GM23338 (cell line): ENCODE results near the gene EXOC6.

ENCODE experiments used
- EZH2 ChIP-seq: fragments of 200-600 bp; sonication (generic); IDR thresholded peaks from one replicate; pipeline ENCODE4 v1.8.0; 2017; ENCODE audit warnings: antibody characterized with exemption, mild to moderate bottlenecking, low read depth; ENCODE audit not compliant: unreplicated experiment
- EZH2phosphoT487 ChIP-seq: fragments of 200-600 bp; sonication (generic); IDR thresholded peaks from one replicate; pipeline ENCODE4 v1.8.1; 2018; ENCODE audit warnings: antibody characterized with exemption; ENCODE audit not compliant: unreplicated experiment
- ZNF331 ChIP-seq: fragments of 250-450 bp; sonication (Bioruptor Pico); IDR thresholded peaks from 2 replicates; pipeline ENCODE4 v1.5.0; 2020; ENCODE audit warnings: low read depth, mild to moderate bottlenecking, moderate library complexity
- TF ChIP-seq, protein P1 (sequence below), 2 experiments: fragments of 200-600 bp in 1 of 2; sonication (generic) in 1 of 2; conservative IDR thresholded peaks; 2 replicates each; pipeline versions ENCODE4 v1.5.1 to v1.6.1; 2016 to 2017; ENCODE audit warnings: antibody characterized with exemption in 2 of 2, low read depth in 2 of 2, mild to moderate bottlenecking in 2 of 2, moderate library complexity in 1 of 2
- TF ChIP-seq, protein P2 (sequence below): IDR thresholded peaks from one replicate; pipeline ENCODE4 v1.6.1; 2018; ENCODE audit warnings: antibody characterized with exemption; ENCODE audit not compliant: unreplicated experiment

DNA sequence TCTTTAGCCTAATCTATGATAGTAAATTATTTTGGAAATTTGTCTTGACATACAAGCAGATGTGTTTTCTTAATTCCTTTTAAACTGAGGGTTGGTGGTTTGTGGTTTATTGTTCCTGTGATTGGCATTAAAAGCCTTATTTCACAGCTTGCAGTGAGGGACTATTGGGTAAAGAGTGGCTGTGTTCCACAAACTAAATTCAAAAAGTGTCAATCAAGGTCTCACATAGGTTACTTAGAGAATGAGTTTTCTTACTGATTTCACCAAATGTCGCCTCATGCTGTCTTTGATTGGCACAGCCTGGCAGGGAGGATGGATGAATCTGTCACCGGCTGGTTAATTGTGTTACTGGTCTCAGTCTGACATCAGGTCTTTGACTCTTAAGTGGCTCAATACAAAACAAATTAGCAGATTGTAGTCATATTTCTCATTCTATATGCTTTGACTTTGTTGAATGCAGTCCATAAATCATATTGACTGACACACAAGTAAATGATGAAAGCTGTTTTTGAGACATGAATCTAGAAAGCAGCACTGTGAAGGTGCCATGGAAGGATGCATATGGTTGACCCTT lies 145.5 kb downstream of the EXOC6 start:
- TF ChIP-seq, protein P1, sequence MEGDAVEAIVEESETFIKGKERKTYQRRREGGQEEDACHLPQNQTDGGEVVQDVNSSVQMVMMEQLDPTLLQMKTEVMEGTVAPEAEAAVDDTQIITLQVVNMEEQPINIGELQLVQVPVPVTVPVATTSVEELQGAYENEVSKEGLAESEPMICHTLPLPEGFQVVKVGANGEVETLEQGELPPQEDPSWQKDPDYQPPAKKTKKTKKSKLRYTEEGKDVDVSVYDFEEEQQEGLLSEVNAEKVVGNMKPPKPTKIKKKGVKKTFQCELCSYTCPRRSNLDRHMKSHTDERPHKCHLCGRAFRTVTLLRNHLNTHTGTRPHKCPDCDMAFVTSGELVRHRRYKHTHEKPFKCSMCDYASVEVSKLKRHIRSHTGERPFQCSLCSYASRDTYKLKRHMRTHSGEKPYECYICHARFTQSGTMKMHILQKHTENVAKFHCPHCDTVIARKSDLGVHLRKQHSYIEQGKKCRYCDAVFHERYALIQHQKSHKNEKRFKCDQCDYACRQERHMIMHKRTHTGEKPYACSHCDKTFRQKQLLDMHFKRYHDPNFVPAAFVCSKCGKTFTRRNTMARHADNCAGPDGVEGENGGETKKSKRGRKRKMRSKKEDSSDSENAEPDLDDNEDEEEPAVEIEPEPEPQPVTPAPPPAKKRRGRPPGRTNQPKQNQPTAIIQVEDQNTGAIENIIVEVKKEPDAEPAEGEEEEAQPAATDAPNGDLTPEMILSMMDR (conservative IDR thresholded peaks at IDR 0.05; ENCODE audit: low read depth in 2 of 2): no peak
- TF ChIP-seq, protein P2, sequence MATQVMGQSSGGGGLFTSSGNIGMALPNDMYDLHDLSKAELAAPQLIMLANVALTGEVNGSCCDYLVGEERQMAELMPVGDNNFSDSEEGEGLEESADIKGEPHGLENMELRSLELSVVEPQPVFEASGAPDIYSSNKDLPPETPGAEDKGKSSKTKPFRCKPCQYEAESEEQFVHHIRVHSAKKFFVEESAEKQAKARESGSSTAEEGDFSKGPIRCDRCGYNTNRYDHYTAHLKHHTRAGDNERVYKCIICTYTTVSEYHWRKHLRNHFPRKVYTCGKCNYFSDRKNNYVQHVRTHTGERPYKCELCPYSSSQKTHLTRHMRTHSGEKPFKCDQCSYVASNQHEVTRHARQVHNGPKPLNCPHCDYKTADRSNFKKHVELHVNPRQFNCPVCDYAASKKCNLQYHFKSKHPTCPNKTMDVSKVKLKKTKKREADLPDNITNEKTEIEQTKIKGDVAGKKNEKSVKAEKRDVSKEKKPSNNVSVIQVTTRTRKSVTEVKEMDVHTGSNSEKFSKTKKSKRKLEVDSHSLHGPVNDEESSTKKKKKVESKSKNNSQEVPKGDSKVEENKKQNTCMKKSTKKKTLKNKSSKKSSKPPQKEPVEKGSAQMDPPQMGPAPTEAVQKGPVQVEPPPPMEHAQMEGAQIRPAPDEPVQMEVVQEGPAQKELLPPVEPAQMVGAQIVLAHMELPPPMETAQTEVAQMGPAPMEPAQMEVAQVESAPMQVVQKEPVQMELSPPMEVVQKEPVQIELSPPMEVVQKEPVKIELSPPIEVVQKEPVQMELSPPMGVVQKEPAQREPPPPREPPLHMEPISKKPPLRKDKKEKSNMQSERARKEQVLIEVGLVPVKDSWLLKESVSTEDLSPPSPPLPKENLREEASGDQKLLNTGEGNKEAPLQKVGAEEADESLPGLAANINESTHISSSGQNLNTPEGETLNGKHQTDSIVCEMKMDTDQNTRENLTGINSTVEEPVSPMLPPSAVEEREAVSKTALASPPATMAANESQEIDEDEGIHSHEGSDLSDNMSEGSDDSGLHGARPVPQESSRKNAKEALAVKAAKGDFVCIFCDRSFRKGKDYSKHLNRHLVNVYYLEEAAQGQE: no peak
- no peak for TF ChIP-seq EZH2
- no peak for TF ChIP-seq ZNF331 (CRISPR knock-in tag)
- TF ChIP-seq EZH2phosphoT487: no peak
